Choroid plexus epithelial cell (primary cell): ENCODE results near the gene DNAH8.
"Not testable (repeated sequence)": the region's sequence is repeated elsewhere in the genome, so short reads cannot be mapped to it uniquely, and the experiment has no call there.

ENCODE experiments used
- DNase-seq: peaks from one replicate; pipeline ENCODE4 v3.0.0-alpha.2; 2010; ENCODE audit warnings: low read depth
- H3K4me3 ChIP-seq: 2 replicates; pipeline ENCODE4 v1.5.1; 2011; ENCODE audit warnings: low read depth, mild to moderate bottlenecking, control low read depth, low read length, moderate library complexity
- CTCF ChIP-seq: conservative IDR thresholded peaks from 2 replicates; pipeline ENCODE4 v1.5.1; 2011; ENCODE audit warnings: low read depth, mild to moderate bottlenecking, control low read depth, inconsistent platforms, low read length, moderate library complexity

The DNAH8 gene

GRCh38 chr6:38687549-38687948 lies 27.6 kb upstream of the DNAH8 start:
- TF ChIP-seq CTCF = no peak
- DNase-seq = no peak
- H3K4me3 ChIP-seq = no peak overlapping the region

GRCh38 chr6:38688579-38689087 lies 26.5 kb upstream of the DNAH8 start:
- H3K4me3 ChIP-seq = no peak overlapping the region
- no peak for TF ChIP-seq CTCF
- no peak for DNase-seq

- DNase-seq = no peak
- H3K4me3 ChIP-seq = no peak overlapping the region
- no peak for TF ChIP-seq CTCF
Observed at GRCh38 chr6:38695227-38695900, 19.7 kb upstream of the DNAH8 start.

GRCh38 chr6:38695933-38696332 lies 19.2 kb upstream of the DNAH8 start:
- no peak overlapping the region for H3K4me3 ChIP-seq
- no peak for TF ChIP-seq CTCF
- no peak for DNase-seq

GRCh38 chr6:38696345-38696744 lies 18.8 kb upstream of the DNAH8 start:
- TF ChIP-seq CTCF = no peak
- no peak for DNase-seq
- H3K4me3 ChIP-seq = no peak overlapping the region

- H3K4me3 ChIP-seq = no peak overlapping the region
- DNase-seq = no peak
- TF ChIP-seq CTCF = no peak
Observed at GRCh38 chr6:38697846-38698245, 17.3 kb upstream of the DNAH8 start.

- H3K4me3 ChIP-seq = not testable (repeated sequence)
Observed at GRCh38 chr6:38699702-38700101, 15.4 kb upstream of the DNAH8 start.

More at GRCh38 chr6:38699702-38700101, 15.4 kb upstream of the DNAH8 start:
- DNase-seq = not testable (repeated sequence)
